GM19324 (cell line): ENCODE measurements around the gene SLC6A18.
"Not testable (repeated sequence)": the region's sequence is repeated elsewhere in the genome, so short reads cannot be mapped to it uniquely, and the experiment has no call there.

Experiments
- ATAC-seq: cut with Tn5 transposase; IDR thresholded peaks from one replicate; pipeline ENCODE4 v1.9.1; 2021; ENCODE audit warnings: mild to moderate bottlenecking, moderate library complexity; ENCODE audit not compliant: unreplicated experiment, low FRiP score

The SLC6A18 gene

GRCh38 chr5:1284336-1284970, 59.3 kb downstream of the SLC6A18 start:
- not testable (repeated sequence) for ATAC-seq

GRCh38 chr5:1285141-1285540, 60.0 kb downstream of the SLC6A18 start:
- ATAC-seq, result no peak

- no peak for ATAC-seq
Measured at GRCh38 chr5:1285883-1286291, 60.7 kb downstream of the SLC6A18 start.

GRCh38 chr5:1288439-1289335, 63.5 kb downstream of the SLC6A18 start:
- ATAC-seq, result no peak

- ATAC-seq, result not testable (repeated sequence)
Measured at GRCh38 chr5:1289559-1289958, 64.4 kb downstream of the SLC6A18 start.

GRCh38 chr5:1290956-1291355, 65.8 kb downstream of the SLC6A18 start:
- ATAC-seq, result not testable (repeated sequence)

GRCh38 chr5:1291611-1292080, 66.5 kb downstream of the SLC6A18 start:
- no peak for ATAC-seq

- no peak for ATAC-seq
Measured at GRCh38 chr5:1292139-1292538, 67.0 kb downstream of the SLC6A18 start.

- no peak for ATAC-seq
Measured at GRCh38 chr5:1292846-1293415, 67.8 kb downstream of the SLC6A18 start.

- ATAC-seq, result no peak
Measured at GRCh38 chr5:1293416-1294205, 68.4 kb downstream of the SLC6A18 start.

- ATAC-seq, result no peak
Measured at GRCh38 chr5:1294206-1294834, 69.1 kb downstream of the SLC6A18 start.

- ATAC-seq, result no peak
Measured at GRCh38 chr5:1294835-1295649, 69.9 kb downstream of the SLC6A18 start, which contains the start of gene TERT. Gene TERT, minus strand, starts transcription at chr5:1295068. Its CDS starts 79 bp downstream, at chr5:1294989.

- no peak for ATAC-seq
Measured at GRCh38 chr5:1295650-1296037, 70.5 kb downstream of the SLC6A18 start.
